ENCODE data around the gene GJB4. TPM values are rescaled to one million over a fixed set of nuclear protein-coding genes. Genes with fewer than 3 reads are reported as not detected.

GJB4 gene
- total RNA-seq, 1 experiment from 2014 or later: 0.07 TPM

DNA sequence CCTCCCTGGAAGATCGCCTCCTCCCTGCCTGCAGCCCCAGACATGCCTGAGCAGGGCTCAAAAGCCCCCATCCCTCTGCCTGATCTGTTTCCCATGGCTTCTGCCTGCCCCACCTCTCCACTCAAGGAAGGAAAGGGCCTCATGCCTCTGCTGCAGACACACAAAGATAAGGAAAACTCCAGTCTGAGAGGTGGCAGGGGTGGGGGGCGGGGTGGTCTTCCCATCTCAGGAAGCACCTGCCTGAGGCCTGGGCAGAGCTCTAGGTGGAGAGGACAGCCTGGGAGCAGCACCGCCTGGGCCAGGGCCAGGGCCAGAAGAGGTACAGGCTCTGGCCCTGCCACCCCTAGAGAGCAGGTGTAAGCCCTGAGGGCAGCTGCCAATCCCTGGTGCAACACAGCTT lies 17.4 kb downstream of the GJB4 start (continued):
- TF ChIP-seq, protein P1, sequence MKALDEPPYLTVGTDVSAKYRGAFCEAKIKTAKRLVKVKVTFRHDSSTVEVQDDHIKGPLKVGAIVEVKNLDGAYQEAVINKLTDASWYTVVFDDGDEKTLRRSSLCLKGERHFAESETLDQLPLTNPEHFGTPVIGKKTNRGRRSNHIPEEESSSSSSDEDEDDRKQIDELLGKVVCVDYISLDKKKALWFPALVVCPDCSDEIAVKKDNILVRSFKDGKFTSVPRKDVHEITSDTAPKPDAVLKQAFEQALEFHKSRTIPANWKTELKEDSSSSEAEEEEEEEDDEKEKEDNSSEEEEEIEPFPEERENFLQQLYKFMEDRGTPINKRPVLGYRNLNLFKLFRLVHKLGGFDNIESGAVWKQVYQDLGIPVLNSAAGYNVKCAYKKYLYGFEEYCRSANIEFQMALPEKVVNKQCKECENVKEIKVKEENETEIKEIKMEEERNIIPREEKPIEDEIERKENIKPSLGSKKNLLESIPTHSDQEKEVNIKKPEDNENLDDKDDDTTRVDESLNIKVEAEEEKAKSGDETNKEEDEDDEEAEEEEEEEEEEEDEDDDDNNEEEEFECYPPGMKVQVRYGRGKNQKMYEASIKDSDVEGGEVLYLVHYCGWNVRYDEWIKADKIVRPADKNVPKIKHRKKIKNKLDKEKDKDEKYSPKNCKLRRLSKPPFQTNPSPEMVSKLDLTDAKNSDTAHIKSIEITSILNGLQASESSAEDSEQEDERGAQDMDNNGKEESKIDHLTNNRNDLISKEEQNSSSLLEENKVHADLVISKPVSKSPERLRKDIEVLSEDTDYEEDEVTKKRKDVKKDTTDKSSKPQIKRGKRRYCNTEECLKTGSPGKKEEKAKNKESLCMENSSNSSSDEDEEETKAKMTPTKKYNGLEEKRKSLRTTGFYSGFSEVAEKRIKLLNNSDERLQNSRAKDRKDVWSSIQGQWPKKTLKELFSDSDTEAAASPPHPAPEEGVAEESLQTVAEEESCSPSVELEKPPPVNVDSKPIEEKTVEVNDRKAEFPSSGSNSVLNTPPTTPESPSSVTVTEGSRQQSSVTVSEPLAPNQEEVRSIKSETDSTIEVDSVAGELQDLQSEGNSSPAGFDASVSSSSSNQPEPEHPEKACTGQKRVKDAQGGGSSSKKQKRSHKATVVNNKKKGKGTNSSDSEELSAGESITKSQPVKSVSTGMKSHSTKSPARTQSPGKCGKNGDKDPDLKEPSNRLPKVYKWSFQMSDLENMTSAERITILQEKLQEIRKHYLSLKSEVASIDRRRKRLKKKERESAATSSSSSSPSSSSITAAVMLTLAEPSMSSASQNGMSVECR (CRISPR knock-in tag; IDR thresholded peaks at IDR 0.05; ENCODE audit: borderline replicate concordance): no peak
- no peak for TF ChIP-seq TCF7 (CRISPR knock-in tag; IDR thresholded peaks at IDR 0.05; ENCODE audit: low read depth)
- no peak for TF ChIP-seq FOXP1 (CRISPR knock-in tag; IDR thresholded peaks at IDR 0.05; ENCODE audit: borderline replicate concordance)
- TF ChIP-seq, protein P2, sequence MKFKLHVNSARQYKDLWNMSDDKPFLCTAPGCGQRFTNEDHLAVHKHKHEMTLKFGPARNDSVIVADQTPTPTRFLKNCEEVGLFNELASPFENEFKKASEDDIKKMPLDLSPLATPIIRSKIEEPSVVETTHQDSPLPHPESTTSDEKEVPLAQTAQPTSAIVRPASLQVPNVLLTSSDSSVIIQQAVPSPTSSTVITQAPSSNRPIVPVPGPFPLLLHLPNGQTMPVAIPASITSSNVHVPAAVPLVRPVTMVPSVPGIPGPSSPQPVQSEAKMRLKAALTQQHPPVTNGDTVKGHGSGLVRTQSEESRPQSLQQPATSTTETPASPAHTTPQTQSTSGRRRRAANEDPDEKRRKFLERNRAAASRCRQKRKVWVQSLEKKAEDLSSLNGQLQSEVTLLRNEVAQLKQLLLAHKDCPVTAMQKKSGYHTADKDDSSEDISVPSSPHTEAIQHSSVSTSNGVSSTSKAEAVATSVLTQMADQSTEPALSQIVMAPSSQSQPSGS (CRISPR knock-in tag; IDR thresholded peaks at IDR 0.05; ENCODE audit: borderline replicate concordance, low read depth): no peak
- no peak for TF ChIP-seq ZNF138 (CRISPR knock-in tag; conservative IDR thresholded peaks at IDR 0.05)
- TF ChIP-seq GRHL2 (CRISPR knock-in tag; IDR thresholded peaks at IDR 0.05; ENCODE audit: insufficient replicate concordance, severe bottlenecking): no peak
- no peak for TF ChIP-seq ZNF396 (CRISPR knock-in tag; IDR thresholded peaks at IDR 0.05; ENCODE audit: borderline replicate concordance)
- TF ChIP-seq ATF1 (CRISPR knock-in tag; IDR thresholded peaks at IDR 0.05): no peak
- TF ChIP-seq, protein P3, sequence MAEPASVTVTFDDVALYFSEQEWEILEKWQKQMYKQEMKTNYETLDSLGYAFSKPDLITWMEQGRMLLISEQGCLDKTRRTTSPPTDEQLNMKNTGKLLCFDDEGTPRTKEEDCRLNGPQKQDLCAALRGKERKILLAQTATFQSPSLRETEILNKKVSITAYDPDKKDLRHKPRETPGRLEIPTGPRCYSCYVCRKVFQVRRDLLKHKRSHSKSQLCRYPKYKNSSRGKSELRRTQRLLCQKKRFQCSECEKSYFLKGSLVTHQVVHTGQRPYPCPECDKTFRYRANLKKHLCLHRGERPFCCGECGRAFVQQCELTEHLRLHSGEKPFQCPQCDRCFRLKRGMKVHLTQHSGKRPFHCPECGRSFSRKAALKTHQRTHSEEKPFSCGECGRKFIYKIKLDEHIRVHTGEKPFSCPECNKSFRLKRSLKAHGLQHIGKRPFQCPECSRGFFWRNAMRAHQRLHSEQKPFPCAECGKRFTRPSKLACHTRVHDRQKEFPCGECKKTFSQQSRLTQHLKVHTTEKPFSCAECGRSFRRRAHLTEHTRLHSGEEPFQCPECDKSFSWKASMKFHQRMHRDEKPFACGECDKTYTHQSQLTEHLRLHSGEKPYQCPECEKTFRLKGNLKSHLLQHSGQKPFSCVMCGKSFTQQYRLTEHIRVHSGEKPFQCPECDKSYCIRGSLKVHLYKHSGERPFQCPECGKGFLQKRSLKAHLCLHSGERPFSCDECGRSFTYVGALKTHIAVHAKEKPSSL (CRISPR knock-in tag; conservative IDR thresholded peaks at IDR 0.05): no peak
- TF ChIP-seq, protein P4, sequence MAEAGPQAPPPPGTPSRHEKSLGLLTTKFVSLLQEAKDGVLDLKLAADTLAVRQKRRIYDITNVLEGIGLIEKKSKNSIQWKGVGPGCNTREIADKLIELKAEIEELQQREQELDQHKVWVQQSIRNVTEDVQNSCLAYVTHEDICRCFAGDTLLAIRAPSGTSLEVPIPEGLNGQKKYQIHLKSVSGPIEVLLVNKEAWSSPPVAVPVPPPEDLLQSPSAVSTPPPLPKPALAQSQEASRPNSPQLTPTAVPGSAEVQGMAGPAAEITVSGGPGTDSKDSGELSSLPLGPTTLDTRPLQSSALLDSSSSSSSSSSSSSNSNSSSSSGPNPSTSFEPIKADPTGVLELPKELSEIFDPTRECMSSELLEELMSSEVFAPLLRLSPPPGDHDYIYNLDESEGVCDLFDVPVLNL (CRISPR knock-in tag; IDR thresholded peaks at IDR 0.05; ENCODE audit: borderline replicate concordance, low read depth): no peak
- TF ChIP-seq, protein P5, sequence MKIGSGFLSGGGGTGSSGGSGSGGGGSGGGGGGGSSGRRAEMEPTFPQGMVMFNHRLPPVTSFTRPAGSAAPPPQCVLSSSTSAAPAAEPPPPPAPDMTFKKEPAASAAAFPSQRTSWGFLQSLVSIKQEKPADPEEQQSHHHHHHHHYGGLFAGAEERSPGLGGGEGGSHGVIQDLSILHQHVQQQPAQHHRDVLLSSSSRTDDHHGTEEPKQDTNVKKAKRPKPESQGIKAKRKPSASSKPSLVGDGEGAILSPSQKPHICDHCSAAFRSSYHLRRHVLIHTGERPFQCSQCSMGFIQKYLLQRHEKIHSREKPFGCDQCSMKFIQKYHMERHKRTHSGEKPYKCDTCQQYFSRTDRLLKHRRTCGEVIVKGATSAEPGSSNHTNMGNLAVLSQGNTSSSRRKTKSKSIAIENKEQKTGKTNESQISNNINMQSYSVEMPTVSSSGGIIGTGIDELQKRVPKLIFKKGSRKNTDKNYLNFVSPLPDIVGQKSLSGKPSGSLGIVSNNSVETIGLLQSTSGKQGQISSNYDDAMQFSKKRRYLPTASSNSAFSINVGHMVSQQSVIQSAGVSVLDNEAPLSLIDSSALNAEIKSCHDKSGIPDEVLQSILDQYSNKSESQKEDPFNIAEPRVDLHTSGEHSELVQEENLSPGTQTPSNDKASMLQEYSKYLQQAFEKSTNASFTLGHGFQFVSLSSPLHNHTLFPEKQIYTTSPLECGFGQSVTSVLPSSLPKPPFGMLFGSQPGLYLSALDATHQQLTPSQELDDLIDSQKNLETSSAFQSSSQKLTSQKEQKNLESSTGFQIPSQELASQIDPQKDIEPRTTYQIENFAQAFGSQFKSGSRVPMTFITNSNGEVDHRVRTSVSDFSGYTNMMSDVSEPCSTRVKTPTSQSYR (CRISPR knock-in tag; IDR thresholded peaks at IDR 0.05): no peak

DNA sequence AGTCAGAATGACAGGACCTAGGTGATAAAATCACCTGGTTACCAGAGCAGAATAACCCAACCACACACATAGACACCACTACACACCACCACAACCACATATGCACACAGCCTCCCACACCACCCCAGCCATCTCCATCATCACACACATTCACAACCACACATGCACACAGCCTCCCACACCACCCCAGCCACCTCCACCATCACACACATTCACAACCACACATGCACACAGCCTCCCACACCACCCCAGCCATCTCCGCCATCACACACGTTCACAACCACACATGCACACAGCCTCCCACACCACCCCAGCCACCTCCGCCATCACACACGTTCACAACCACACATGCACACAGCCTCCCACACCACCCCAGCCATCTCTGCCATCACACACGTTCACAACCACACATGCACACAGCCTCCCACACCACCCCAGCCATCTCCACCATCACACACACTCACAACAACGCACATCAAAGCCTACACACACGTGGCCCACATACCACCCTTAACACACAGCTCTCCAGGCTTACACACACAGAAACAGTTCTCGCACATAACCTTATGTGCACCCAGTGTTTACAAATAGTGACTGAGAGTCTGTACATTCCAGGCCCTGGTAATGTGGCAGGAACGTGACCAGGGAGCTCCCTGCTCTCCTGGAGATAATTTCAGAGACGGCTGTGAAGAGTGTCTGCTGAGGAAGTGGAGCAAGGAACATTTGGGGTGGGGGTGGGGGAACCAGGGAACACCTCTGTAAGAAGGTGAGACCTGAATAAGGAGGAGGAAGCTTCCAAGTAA lies 18.2 kb downstream of the GJB4 start:
- TF ChIP-seq SMAD4 (CRISPR knock-in tag; IDR thresholded peaks at IDR 0.05) (no peak), FOXK1 (CRISPR knock-in tag; IDR thresholded peaks at IDR 0.05) (no peak), MYBL2 (CRISPR knock-in tag; IDR thresholded peaks at IDR 0.05) (no peak), JAZF1 (CRISPR knock-in tag; IDR thresholded peaks at IDR 0.05) (no peak), RORB (CRISPR knock-in tag; IDR thresholded peaks at IDR 0.05) (no peak), MXD4 (CRISPR knock-in tag; IDR thresholded peaks at IDR 0.05; ENCODE audit: borderline replicate concordance) (no peak), GABPB1 (CRISPR knock-in tag; IDR thresholded peaks at IDR 0.05) (no peak), GRHL2 (CRISPR knock-in tag; IDR thresholded peaks at IDR 0.05; ENCODE audit: insufficient replicate concordance, severe bottlenecking) (no peak)
- TF ChIP-seq, protein P6, sequence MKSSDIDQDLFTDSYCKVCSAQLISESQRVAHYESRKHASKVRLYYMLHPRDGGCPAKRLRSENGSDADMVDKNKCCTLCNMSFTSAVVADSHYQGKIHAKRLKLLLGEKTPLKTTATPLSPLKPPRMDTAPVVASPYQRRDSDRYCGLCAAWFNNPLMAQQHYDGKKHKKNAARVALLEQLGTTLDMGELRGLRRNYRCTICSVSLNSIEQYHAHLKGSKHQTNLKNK (CRISPR knock-in tag; IDR thresholded peaks at IDR 0.05): no peak
- TF ChIP-seq, protein P7, sequence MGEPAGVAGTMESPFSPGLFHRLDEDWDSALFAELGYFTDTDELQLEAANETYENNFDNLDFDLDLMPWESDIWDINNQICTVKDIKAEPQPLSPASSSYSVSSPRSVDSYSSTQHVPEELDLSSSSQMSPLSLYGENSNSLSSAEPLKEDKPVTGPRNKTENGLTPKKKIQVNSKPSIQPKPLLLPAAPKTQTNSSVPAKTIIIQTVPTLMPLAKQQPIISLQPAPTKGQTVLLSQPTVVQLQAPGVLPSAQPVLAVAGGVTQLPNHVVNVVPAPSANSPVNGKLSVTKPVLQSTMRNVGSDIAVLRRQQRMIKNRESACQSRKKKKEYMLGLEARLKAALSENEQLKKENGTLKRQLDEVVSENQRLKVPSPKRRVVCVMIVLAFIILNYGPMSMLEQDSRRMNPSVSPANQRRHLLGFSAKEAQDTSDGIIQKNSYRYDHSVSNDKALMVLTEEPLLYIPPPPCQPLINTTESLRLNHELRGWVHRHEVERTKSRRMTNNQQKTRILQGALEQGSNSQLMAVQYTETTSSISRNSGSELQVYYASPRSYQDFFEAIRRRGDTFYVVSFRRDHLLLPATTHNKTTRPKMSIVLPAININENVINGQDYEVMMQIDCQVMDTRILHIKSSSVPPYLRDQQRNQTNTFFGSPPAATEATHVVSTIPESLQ (CRISPR knock-in tag; IDR thresholded peaks at IDR 0.05): no peak
- DNase-seq (ENCODE audit: low spot score): no peak
- no peak overlapping the region for H3K4me3 Mint-ChIP-seq
- no peaks in the 10 kb centered on the region for H3K36me3 Mint-ChIP-seq
- no peaks in the 10 kb centered on the region for H3K9me3 Mint-ChIP-seq
- POLR2A ChIA-PET: no interaction called here
- peaks cover 7% of the 10 kb centered on the region; the same call in 1 of the 2 replicates for H3K4me1 Mint-ChIP-seq
- no peak for ATAC-seq
- H3K27me3 Mint-ChIP-seq (ENCODE audit: low read depth): peaks cover 39% of the 10 kb centered on the region
- no peak overlapping the region for H3K27ac Mint-ChIP-seq
- CTCF ChIA-PET: interaction anchor here (0.6 to 1.6 kb wide), 6 partner anchors 8 to 1658 kb away, joined by 3 to 5 read pairs (median 4); partner anchors contain the start of gene SMIM12
